Dedifferentiated amniotic fluid mesenchymal stem cell (primary cell): Measurements from ENCODE around the gene KIF2C.
"Not testable (repeated sequence)": the region's sequence is repeated elsewhere in the genome, so short reads cannot be mapped to it uniquely, and the experiment has no call there.

ENCODE experiments used
- DNase-seq: peaks from one replicate; pipeline ENCODE4 v3.0.0-alpha.2; 2016; ENCODE audit errors: extremely low spot score

Gene KIF2C

GRCh38 chr1:44719318-44719717, 20.3 kb upstream of the KIF2C start:
- no peak for DNase-seq

DNA sequence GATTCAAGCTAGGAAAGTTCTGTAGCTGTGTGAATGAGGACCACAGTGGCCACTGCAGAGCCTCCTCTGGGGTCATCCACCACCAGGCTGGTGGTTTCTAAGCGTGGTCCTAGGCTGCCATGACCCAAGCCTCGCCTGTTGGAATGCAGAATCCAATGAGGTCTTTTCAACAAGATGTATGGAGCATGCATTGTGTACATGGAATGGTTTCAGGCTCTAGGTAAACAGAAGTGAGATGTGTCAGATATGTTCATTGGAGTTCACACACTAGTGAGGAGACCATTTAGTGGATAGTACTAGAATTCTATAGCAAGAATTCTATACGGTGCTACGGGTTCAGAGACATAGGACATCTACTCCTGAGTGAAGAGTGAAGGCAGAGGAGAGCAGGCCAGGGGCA, 19.4 kb upstream of the KIF2C start:
- DNase-seq = no peak

DNA sequence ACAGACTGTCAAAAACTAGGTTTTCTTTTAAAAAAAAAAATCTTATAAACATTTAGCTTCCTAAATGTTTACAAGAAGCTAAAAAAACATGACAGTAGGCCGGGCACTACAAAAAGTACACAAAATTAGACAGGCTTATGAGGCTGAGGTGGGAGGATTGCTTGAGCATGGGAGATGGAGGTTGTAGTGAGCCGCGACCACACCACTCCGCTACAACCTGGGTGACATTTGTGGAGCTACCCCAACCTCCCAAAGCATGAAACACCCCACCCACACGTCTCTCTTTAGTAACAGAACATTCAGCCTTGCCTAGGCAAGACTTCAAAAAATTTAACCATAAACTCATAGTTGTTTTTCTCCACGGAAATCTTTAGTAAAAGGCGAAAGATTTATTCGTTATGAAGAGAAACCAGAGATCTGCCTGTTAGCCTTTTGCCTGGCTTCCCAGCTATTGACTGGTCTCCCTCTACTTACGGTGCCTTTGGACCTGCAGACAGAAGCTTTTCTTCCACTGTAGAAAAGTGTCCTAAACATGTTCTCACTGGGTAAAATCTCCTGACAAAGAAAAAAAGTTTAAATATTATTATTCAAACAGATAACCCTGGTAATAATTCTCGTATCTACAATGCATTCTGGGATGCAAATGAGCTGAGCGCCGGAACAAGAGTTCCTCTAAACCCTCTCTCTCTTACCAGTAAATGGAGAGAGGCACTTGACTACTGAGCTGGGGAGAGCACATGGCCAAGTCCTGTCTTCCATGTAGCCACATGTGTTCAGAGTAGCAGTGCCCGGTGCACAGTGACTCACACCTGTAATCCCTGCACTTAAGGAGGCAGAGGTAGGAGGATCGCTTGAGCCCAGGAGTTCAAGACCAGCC, 17.9 kb upstream of the KIF2C start:
- no peak for DNase-seq

GRCh38 chr1:44723064-44723463, 16.6 kb upstream of the KIF2C start:
- no peak for DNase-seq

- no peak for DNase-seq
Observed at GRCh38 chr1:44723496-44724295, 15.9 kb upstream of the KIF2C start.

GRCh38 chr1:44724296-44724954, 15.2 kb upstream of the KIF2C start:
- DNase-seq = no peak

DNA sequence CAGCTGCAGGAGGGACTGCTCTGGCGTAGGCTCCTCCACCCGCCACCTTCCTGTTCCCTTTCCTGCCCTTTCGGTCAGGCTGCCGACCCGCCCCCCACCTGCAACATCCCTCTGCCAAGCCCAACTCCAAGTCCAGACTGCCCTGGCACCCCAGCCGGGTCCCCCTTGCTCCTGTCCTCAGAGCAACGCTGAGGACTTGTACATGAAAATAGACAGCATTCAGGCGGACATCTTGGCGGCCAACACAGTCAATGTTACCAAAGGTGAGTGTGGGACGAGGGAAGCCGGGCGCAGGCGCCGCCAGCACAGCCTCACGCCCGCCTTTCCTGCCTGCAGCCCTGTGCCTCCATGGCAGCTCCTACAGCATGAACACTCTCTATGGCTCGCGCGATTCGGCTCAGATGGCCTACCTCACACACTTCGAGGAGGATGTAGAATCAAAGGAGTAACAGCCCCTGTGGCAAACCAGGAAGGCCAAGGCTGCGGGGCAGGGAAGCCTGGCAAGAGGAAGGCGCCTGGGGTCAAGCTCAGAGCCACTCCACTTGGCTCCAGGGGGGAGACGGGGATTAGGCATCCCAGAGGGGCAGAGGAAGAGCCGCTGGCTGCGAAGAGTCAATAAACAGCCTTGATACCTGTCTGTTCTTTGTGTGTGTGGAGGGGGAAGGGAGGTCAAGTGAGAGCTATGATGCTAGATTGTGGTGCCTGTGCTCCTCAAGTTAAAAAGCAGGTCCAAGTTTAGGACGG, 14.5 kb upstream of the KIF2C start:
- DNase-seq = no peak

DNA sequence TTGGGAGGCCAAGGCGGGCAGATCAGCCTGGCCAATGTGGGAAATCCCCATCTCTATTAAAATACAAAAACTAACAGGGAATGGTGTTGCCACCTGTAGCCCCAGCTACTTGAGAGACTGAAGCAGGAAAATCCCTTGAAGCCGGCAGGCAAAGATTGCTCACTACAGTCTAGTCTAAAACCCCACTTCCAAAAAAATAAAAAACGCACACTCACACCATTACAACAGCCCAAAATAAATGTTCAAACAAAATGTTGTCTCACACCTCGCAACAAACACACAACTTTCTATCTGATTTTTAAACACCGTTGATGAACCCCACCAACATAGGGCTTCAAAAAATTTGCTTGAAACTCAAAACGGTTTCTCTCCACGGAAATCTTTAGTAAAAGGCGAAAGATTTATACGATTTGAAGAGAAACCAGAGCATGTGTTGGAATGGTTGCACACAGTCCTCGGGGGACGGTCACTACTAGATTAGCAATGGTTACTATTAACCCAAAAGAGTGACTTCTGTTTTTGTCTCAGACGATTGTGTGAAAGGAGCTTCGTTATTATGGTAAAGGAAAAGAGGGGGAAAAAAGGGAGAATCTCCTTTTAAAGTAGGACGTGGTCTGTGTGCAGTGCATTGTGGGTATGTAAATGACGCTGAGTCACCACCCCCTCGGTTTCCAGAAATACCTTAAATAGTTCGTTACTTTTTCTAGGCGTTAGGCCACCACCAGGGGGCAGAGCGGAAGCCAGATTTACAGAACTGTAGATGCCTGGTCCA, 8.7 kb upstream of the KIF2C start, which contains the start of gene RNU5D-1:
RNU5D-1 (minus strand) TSS at position 430 of the 772 bp plus-strand sequence.
- peak; percentile 97 for DNase-seq

DNA sequence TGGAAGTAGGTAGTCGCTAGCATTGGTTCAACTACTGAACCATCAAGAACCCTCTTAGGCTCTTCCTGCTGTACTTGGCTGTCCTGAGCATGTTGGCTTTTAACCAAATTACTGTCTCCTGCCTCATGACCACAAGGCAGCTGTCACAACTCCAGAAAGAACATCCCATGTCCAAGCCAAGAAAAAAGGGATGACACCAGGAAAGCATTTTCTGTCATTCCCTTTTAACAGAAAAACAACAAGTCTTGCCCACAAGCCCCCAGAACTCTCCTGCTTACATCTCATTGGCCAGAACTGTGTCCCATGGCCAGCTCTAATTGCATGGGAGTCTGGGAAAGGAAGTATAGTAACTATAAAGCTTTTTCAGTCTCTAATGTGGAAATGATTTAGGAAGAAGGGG, 6.3 kb upstream of the KIF2C start:
- no peak for DNase-seq

DNA sequence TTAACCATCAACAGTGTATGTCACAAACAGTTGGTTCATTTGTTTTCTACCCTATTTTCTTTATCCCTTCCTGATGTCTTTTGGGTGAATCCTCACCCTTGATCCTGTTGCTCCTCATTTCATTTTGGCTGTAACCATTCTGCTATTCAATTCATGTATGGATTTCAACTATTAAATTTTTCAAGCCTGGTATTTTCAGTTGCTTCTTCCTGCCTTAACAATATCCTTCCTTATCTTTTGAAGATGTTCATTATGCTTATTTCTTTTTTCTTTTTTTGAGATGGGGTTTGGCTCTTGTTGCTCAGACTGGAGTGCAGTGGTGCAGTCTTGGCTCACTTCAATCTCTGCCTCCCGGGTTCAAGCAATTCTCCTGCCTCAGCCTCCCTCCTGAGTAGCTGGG, 5.9 kb upstream of the KIF2C start:
- no peak for DNase-seq

DNA sequence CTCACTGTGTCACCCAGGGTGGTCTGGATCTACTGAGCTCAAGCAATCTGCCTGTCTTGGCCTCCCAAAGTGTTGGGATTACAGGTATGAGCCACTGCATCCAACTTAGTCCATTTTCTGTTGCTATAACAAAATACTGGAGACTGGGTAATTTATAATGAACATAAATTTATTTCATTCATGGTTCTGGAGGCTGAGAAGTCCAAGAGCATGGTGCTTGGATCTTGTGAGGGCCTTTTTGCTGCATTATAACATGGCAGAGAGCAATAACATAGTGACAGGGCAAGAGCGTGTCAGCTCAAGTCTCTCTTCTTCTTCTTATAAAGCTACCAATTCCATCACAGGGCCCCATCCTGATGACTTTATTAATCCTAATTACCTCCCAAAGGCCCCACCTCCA, 3.6 kb upstream of the KIF2C start:
- no peak for DNase-seq

- DNase-seq = not testable (repeated sequence)
Observed at GRCh38 chr1:44738953-44739306, 707 bp upstream of the KIF2C start.

DNA sequence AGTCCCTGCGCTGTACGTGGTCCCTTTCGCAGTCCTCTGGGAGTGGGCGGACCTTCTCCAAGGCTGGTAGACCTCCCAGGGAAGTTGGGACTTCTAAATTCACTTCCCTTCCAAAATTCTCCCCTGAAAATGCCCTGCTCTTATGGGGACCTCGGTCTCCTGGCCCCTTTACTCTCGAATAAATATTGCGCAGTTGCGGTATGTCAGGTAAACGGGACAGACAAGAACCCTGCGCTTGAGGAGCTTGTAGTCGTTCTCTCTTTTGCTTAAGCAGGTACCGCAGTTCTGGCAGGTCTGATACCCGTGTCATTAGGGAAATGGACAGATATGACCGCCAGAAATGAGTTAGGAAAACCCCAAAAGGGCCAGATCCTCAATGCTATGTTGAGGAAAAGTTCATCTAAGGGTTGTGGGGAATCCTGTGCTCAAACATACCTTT, 561 bp downstream of the KIF2C start:
- DNase-seq = no peak

- DNase-seq = no peak
Observed at GRCh38 chr1:44743211-44743610, 3.6 kb downstream of the KIF2C start.

GRCh38 chr1:44747878-44748277, 8.2 kb downstream of the KIF2C start:
- no peak for DNase-seq

DNA sequence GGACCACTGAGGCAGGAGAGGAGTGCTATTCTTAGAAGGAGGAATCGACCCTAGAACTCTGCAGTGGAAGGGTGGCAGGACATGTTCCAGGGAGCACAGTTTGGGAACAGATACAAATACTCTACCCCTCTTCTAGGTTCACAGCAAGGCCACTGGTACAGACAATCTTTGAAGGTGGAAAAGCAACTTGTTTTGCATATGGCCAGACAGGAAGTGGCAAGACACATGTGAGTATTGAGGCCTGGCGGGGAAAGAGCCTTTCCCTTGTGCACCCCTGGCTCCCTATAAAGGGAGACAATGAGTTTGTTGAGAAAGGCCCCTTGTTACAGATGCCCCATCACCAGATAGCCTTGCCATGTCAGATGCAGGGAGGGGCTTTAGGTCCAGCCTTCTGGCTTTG, 17.8 kb downstream of the KIF2C start:
- no peak for DNase-seq

GRCh38 chr1:44759077-44759476, 19.4 kb downstream of the KIF2C start:
- no peak for DNase-seq

DNA sequence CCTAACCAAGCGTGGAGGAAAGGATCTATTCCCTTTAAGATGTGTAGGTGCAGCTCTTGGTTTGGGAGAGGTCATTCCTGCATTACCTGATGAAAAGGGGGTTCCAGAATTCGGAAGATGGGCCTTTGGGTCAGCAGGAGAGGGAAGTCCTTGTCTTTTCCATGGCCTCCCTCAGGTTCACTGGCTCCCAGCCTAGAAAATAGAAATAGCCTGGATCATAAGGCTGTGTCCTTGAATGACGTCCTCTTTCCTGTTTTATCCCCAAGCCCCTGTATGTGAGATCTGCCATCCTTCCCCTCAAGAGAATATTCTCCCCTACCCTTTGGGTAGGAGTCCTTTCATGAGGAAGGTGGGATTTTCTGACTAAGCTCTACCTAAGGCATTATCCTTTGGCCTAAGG, 21.2 kb downstream of the KIF2C start:
- DNase-seq = no peak

DNA sequence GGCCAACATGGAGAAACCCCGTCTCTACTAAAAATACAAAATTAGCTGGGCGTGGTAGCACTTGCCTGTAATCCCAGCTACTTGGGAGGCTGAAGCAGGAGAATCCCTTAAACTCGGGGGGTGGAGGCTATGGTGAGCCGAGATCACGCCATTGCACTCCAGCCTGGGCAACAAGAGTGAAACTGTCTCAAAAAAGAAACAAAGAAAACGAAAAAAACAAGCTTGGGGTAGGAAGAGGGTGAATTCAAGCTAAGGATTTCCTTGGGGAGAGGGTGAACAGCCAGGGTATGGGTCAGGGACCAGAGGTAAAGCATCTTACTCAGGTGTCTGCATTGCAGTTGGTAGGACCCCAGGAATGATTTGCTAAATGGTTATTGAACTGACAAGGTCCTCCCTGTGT, 26.8 kb downstream of the KIF2C start:
- not testable (repeated sequence) for DNase-seq

DNA sequence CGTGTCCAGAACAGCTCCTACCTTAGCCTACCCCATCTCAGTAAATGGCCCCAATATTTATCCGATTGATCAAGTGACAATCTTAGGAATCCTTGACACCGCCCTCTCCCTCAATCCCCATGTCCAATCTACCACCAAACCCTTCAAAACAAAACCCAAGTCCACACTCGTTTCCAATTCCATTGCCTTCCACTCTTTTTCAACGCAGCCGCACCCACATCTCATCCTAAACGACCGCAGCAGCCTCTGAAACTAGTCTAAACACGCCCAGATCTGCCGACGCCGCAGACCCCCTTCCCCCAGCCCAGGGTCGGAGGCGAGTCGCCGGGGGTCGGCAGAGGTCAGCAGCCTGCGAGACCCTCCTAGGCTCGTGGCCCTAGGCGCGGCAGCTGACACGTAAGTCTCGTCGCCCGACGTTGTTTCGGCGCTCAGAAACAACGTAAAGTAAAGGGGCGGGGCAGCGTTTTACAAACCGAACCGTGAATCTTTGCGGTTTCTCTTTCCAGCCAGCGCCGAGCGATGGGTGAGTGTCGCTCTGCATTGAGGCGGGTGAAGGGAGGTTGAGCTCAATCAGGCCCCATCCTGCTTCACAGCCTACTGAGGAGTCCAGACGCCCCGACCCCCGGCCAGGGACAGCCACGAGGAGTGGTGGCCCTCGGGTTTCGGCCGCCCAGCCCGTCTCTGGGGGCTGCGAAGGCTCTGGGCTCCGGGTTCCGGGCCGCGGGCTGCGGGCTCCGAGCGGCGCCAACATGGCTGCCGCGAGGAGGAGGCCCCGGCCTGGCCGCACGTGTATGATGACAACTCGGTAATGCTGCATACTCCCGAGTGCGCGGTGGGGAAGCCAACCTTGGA, 35.7 kb downstream of the KIF2C start, which contains the start of gene RPS8:
RPS8 (plus strand) TSS at position 463 of the 852 bp plus-strand sequence; CDS start at position 520, 57 bp downstream.
- DNase-seq = peak; percentile 93
